Astrocyte (in vitro differentiated cells and primary cell): Measurements from ENCODE around the gene CEBPG.

ENCODE experiments used
- CTCF ChIP-seq: IDR thresholded peaks from 2 replicates; pipeline ENCODE4 v1.5.1; 2011; ENCODE audit warnings: low read depth, mild to moderate bottlenecking, inconsistent platforms, low read length, moderate library complexity; ENCODE audit not compliant: insufficient read depth
- EZH2 ChIP-seq: IDR thresholded peaks from 2 replicates; pipeline ENCODE4 v1.6.1; 2012; ENCODE audit warnings: mild to moderate bottlenecking, low read length, inconsistent platforms; ENCODE audit not compliant: insufficient read depth

GRCh38 chr19:33366127-33366526, 7.4 kb upstream of the CEBPG start:
- TF ChIP-seq CTCF (no peak), EZH2 (no peak)
